HFF-Myc (cell line): ENCODE measurements around the gene REPS1.

Source experiments
- DNase-seq: peaks from one replicate; pipeline ENCODE4 v3.0.0-alpha.2; 2011; ENCODE audit warnings: low read depth; ENCODE audit errors: extremely low read depth
- H3K4me3 ChIP-seq: replicated peaks from 2 replicates; pipeline ENCODE4 v1.5.1; 2011; ENCODE audit warnings: low read depth, mild to moderate bottlenecking, control low read depth, low read length
- TF ChIP-seq, protein P1 (sequence below): IDR thresholded peaks from 2 replicates; pipeline ENCODE4 v1.5.1; 2012; ENCODE audit warnings: mild to moderate bottlenecking, low read depth, low read length, control low read depth; ENCODE audit errors: missing control alignments

The REPS1 gene

DNA sequence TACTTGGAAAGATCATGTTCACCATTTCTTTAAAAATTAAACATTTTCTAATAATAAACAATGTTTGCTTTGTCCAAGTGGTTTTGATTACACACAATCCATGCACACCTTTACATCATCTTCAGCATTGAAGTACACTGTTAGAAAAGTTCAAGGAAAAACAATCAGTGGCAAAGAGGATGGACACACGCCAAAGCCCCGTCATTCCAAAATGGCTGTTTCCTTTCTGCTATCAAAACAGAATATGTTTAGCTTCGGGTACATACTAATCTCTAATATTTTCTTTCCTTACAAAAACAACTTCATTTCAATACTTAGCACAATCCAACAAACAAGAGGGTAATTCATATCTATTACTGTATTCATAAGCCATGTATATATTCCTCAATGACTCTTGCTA is 24.5 kb downstream of the REPS1 start:
- TF ChIP-seq, protein P1, sequence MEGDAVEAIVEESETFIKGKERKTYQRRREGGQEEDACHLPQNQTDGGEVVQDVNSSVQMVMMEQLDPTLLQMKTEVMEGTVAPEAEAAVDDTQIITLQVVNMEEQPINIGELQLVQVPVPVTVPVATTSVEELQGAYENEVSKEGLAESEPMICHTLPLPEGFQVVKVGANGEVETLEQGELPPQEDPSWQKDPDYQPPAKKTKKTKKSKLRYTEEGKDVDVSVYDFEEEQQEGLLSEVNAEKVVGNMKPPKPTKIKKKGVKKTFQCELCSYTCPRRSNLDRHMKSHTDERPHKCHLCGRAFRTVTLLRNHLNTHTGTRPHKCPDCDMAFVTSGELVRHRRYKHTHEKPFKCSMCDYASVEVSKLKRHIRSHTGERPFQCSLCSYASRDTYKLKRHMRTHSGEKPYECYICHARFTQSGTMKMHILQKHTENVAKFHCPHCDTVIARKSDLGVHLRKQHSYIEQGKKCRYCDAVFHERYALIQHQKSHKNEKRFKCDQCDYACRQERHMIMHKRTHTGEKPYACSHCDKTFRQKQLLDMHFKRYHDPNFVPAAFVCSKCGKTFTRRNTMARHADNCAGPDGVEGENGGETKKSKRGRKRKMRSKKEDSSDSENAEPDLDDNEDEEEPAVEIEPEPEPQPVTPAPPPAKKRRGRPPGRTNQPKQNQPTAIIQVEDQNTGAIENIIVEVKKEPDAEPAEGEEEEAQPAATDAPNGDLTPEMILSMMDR = no peak
- DNase-seq = no peak
- no peak overlapping the region for H3K4me3 ChIP-seq

DNA sequence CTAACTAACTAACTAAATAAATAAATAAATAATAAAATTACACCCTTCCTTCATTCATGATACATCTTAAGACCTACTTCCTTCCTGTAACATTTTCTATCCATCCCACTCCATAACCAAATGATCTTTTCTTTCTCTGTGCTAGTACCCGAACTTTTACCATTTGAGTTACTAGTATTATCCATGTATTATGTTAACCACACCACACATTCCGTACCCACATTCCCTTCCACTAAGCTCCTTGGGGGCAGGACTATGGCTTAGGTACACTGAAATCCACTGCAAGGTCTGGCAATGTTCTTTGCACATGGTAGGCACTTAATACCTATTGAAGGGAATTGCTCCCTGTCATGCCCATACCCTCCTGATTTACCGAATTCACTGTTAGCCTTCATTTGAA is 24.9 kb downstream of the REPS1 start:
- TF ChIP-seq, protein P1 = no peak
- H3K4me3 ChIP-seq = no peak overlapping the region
- no peak for DNase-seq

DNA sequence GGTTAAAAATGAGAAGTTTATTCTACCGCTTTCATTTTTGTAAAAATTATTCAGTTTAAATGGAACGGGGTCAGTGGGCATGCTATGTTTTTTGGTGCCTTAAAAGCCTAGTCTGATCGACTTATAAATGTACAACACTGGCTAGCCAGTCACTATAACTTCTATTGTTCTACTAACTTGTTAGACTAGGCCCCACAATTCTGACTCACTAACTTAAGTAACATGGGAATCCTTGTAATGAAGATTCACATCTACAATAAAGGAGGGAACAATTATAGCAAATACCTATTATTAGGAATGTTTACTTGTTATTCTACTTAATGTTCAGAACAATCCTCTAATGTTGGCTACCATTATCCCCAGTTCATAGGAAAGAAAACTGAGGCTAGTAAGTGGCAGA is 28.5 kb downstream of the REPS1 start:
- TF ChIP-seq, protein P1 = no peak
- DNase-seq = no peak
- H3K4me3 ChIP-seq = no peak overlapping the region

DNA sequence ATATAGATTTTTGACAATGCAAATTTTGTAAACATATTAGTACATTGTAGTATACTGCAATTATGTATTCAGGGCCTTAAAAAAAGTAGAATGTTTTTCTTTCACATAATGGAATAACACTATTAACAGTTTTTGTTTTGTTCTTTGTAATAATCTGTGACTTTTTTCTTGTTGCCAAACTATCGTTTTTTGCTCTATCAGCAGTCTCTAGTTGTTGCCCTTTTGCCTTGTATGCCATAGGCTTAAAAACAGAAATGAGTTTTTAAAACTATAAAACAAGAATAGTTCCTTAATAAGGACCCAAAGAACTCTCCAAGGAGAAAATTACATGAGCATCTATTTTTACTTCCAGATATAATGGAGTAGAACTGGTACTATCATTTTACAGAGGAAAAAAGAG is 29.5 kb downstream of the REPS1 start:
- TF ChIP-seq, protein P1 = no peak
- no peak overlapping the region for H3K4me3 ChIP-seq
- no peak for DNase-seq

DNA sequence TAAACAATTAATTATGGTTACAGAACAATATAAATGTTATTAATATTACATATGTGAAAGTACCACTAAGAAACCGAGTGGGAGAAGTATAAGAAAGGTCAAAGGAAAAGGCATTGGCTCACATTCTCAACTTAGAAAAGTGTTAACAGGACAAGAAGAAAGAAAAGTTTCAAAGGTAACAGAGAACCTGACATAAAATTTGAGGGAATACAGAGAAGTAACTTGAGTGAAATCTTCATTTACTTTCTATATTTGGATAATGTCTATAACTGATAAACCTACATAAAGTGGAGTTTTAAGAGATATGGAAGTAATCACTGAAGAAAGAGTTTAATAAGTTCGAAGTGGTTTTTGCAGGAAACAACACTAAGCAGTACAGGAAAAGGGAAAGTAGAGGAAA is 30.1 kb downstream of the REPS1 start:
- TF ChIP-seq, protein P1 = no peak
- no peak overlapping the region for H3K4me3 ChIP-seq
- DNase-seq = no peak

DNA sequence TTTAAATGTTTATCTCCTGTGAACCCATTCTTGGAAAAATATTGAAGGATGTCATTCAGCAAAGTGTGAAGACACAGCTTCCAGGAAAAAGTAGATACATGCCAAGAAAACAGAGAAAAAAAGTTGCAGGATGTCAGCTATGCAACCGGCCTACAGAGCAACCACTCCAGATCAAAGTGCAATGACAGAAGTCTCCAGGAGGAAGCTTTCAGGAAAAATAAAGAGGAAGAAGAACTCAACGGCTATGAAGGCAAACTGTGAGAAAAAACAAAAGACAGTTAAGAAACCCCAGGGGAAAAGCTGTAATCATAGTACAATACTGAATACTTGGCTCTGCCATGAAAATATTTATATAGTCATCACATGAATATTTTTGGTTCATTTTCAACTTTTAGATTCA is 30.6 kb downstream of the REPS1 start:
- no peak for DNase-seq
- H3K4me3 ChIP-seq = no peak overlapping the region
- TF ChIP-seq, protein P1 = no peak

DNA sequence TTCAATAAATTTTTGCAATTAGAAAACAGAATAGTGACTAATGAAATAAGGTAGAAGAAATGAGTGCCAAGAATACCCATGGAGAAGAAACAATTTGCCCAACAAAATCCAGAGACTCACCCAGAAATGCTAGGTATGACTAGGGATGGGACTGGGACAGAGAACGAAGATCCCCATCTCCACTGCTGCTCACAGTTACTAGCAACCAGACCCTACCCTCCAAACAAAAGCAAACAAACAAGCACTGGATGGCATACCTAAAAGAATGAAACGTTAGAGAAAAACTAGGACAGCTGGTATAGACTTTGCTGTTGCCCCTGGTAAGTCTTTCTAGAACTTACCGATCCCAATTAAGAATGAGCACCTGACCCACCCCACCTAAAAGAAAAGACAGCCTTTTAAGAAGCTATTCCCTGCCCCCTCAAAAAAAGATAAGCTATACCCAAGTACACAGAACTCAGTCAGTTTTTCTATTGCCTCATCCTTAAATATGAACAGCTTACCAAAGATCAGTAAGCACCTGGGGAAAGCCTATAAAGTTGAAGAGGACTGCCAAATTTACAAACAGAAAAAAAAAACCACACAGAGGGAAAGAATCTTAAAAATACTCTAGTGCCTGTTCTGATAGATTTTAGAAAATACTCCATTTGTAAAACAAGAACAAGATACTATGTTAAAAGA is 31.7 kb downstream of the REPS1 start:
- TF ChIP-seq, protein P1 = no peak
- no peak overlapping the region for H3K4me3 ChIP-seq
- DNase-seq = no peak
